ENCODE measurements around the gene DUSP1. TPM values are rescaled to one million over a fixed set of nuclear protein-coding genes. Genes with fewer than 3 reads are reported as not detected.

DUSP1 gene
- total and polyA plus RNA-seq, 9 of the 15 experiments (the other 6 are each of a cell fraction or from before 2014, with no cell fraction given) = 2.1 to 14.2 (median 8.5) TPM

- TF ChIP-seq ZNF609 (CRISPR knock-in tag; IDR thresholded peaks at IDR 0.05; ENCODE audit: borderline replicate concordance) (no peak), TFAP4 (CRISPR knock-in tag; IDR thresholded peaks at IDR 0.05; ENCODE audit: borderline replicate concordance) (peak; percentile 74), FOXA1 (IDR thresholded peaks at IDR 0.05; ENCODE audit: borderline replicate concordance) (no peak), BCL6 (CRISPR knock-in tag; IDR thresholded peaks at IDR 0.05) (no peak), BRF1 (IDR thresholded peaks at IDR 0.05; ENCODE audit: borderline replicate concordance, extremely low read depth, insufficient read length) (no peak), NONO (IDR thresholded peaks at IDR 0.05; ENCODE audit: low read depth in 2 of 2, low read length in 1 of 2) (no peak), JUN (IDR thresholded peaks at IDR 0.05; ENCODE audit: borderline replicate concordance, low read depth, low read length) (peak; percentile 86), JUN (CRISPR knock-in tag; IDR thresholded peaks at IDR 0.05; ENCODE audit: borderline replicate concordance) (no peak), IFI16 (CRISPR knock-in tag; IDR thresholded peaks at IDR 0.05) (no peak), DLX4 (CRISPR knock-in tag; IDR thresholded peaks at IDR 0.05) (no peak), ZBTB43 (CRISPR knock-in tag; IDR thresholded peaks at IDR 0.05) (no peak)
These were observed 46.0 kb upstream of the DUSP1 start (continued) for GRCh38 chr5:172816925-172817562.
